Measurements from ENCODE around the gene FAM210B.
A peak's percentile ranks its signal among the peaks of the same experiment; 100 is the strongest.
"Not testable (repeated sequence)": the region's sequence is repeated elsewhere in the genome, so short reads cannot be mapped to it uniquely, and the experiment has no call there.

Gene FAM210B, protein sequence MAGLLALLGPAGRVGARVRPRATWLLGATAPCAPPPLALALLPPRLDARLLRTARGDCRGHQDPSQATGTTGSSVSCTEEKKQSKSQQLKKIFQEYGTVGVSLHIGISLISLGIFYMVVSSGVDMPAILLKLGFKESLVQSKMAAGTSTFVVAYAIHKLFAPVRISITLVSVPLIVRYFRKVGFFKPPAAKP

DNA sequence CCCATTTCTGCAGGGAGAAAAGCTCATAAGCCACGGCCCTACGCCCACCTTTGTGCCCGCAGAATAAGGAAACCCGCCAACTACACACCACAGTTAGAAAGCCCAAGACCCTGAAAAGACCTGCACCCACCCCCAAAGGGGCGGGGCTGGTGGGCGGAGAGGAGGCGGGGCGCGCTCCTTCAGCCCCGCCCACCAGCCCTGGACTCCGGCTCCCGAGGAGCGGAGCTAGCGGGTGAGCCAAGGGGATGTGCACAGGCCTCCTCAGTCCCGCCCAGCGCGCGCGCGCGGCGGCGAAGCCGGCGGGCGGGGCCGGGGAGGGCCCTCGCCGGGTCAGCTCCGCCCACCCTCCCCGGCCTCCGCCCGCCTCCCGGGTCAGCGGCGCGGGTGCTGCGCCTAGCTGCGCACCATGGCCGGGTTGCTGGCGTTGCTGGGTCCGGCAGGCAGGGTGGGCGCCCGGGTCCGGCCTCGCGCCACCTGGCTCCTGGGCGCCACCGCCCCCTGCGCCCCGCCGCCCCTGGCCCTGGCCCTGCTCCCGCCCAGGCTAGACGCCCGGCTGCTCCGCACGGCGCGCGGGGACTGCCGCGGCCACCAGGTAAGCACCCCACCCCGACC is at the start of gene FAM210B:
TSS of gene FAM210B (plus strand) at position 375 of the 612 bp plus-strand sequence. CDS start at position 407, 32 bp downstream.
- DNase-seq: peak; percentile 85 to 88

DNA sequence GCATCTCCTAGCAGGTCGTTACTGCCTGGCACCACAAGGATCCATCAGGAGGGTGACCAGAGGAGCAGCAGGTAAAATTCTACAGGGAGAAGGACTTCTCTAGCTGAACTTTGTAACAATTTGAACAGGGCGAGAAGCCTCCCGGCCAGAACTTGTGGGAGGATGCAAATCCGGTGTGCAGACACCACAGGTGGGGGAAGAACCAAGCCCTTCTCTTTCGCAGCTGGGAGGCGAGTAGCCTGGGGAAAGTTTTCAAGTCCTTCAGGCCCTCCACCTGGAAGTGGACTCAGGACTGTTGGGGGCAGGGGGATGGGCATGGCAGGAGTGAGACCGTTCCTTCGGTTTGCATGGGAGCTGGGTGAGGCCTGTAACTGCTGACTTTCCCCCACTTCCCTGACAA is 42.7 kb upstream of the FAM210B start:
- no peak for DNase-seq

DNA sequence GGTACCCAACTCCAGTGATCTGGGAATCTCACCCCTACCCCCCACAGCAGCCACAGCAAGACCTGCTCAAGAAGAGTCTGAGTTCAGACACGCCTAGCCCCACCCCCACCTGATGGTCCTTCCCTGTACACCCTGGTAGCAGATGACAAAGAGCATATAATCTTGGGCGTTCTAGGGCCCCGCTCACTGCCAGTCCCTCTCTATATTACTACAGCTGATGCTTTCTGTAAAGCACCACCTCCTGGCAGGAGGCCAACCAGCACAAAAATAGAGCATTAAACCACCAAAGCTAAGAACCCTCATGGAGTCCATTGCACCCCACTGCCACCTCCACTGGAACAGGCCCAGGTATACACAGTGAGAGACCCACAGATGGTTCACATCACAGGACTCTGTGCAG is 42.3 kb upstream of the FAM210B start:
- no peak for DNase-seq

DNA sequence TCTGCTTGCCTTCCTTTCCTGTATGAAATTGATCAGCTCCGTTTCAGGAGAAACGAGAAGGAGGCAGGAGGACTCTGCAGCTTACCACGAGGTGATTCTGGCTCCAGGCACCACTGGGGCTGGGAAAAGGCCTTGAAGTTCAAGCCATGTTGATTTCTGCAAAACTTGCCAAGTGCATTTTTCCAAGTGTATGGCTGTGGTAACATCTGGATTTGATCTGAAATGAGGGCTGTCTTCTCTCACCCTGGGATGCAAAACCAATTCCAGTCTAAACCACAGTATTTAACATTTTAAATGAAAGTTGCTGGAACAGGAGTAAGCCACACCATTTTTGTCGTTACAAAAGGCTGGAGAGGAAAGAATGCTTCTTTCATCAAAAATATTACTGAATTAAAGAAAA is 36.1 kb upstream of the FAM210B start:
- DNase-seq: no peak

DNA sequence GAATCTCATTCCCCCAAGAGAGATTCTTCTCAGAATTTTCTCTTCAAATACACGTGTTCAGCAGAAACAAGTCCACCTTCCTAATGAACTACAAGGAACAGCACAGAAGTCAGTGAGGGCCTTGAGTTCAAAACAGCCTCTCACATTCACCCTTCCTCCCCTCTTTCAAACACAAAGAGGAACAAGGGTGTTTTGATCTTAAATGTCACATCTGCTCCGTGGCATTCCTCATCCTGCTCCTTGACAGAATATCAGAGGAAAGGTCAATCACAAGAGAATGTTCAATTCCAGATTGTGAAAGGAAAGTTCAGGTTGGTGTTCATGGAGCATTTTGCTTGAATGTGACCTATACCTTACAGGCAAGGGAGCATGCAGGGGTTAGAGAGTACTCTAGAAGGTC is 35.6 kb upstream of the FAM210B start:
- DNase-seq: no peak

DNA sequence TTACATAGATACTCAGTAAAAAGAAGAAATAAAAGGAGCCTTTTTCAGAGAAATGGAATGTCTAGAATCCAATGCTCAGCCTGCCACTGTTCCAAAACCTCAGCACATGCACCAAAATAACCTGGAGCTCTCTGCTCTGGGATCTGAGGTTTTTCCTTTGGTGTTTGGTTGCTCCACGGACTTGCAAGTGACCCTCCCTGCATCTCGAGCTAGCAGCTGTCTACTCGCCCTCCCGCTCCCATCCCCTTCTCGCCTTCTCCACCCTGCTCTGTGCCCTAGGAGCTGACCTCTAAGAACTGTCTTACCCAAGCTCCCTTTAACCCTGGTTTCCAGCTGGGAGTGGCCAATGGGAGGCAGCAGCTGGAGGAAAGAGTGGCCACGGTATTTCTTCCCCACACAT is 35.1 kb upstream of the FAM210B start:
- no peak for DNase-seq

DNA sequence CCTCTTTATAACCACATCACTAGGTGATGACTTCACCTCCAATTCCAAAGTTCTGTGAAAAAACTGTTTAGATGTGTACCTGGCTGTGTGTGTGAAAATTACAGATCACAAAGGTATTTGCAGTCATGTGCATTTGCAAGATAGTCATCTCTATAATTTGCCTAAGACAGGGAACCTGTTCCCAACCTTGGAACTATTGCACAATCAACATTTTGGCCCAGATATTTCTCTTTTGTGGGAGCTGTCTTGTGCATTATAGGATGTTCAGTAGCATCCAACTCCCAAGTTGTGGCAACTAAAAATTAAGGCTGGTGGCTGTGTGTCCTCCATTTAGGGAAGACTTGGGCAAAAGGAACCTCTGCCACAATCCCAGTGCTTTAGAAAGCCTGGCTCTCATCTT is 34.0 kb upstream of the FAM210B start:
- no peak for DNase-seq

DNA sequence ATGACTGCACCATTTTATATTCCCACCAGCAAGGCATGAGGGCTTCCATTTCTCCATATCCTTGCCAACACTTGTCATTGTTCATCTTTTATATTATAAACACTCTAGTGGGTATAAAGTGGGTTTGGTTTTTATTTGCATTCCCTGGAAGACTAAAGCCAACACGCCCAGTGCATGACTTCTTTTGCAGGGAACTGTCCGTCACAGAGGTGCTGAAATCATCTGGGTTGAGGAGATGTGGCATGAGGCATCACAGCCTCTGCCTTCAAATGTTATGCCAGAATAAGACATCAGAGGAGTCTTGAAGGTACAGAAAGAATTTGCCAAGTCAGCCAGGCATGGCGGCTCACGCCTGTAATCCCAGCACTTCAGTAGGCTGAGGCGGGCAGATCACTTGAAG is 29.9 kb upstream of the FAM210B start:
- DNase-seq: no peak

DNA sequence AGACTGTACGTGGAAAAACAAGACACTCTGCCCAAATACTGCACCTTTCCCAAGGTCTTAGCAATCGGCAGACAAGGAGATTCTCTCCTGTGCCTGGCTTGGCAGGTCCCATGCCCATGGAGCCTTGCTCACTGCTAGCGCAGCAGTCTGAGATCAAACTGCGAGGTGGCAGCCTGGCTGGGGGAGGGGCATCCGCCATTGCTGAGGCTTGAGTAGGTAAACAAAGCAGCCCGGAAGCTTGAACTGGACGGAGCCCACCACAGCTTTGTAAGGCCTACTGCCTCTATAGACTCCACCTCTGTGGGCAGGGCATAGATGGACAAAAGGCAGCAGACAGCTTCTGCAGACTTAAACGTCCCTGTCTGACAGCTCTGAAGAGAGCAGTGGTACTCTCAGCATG is 22.1 kb upstream of the FAM210B start:
- DNase-seq: not testable (repeated sequence)

DNA sequence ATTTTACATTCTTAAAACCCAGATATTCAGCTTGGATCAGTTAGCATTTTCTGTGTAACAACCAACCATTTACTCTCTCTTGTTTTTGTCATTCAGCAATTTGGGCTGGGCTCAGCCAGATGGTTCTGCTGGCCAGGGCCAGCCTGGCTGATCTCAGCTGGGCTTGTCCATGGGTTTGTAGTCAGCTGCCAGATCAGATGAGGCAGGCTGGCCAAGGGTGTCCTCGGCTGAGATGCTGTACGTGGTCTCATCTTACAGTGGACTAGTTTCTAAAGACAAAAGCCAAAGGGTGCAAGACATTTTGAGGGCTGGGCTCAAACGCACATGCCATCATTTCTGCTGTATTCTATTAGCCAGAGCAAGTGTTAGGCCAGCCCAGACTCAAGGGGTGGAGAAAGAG is 16.0 kb upstream of the FAM210B start:
- DNase-seq: no peak

DNA sequence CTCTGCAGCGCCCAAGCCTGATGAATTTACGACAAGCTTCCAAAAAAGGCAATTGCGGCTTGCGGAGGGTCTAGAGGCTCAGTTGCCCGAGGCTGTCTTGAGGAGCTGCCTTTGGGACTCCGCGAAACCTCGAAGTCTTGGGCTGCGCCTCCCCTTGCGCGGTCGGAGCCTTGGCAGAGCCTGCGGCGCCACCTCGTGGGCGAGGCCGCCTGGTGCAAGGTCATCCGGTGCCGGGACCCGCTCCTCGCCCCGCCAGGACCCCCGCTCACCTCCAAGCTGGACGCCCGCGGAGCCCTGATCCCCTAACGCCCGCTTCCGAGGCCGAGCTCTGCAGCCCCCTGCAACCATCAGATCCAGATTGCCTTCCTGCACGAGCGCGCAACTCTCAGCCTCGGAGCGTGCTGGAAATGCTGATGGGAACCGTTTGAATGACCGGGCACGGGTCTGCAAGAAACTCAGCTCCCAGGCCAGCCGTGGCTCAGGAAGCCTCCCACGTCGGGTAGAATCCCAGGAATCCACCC is 14.9 kb upstream of the FAM210B start:
- peak; percentile 20 to 32 for DNase-seq

DNA sequence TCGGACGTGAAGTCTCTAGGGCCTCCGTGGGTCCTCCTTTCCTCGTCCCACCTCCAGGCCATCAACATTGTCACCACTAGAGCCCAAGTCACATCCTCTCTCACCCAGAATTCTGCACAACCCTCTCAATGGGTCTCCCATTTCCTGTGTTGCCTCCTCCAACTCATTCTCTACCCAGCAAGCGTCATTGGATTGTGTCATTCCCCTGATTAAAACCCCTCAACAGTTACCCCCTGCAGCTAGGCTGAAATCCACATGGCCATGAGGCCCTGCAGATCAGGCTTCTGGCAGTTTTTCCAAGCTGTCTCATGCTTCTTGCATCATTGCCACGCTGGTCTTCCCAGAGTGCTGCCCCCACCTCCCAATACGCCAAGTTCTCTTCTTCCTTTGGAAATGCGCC is 12.9 kb upstream of the FAM210B start:
- no peak for DNase-seq

DNA sequence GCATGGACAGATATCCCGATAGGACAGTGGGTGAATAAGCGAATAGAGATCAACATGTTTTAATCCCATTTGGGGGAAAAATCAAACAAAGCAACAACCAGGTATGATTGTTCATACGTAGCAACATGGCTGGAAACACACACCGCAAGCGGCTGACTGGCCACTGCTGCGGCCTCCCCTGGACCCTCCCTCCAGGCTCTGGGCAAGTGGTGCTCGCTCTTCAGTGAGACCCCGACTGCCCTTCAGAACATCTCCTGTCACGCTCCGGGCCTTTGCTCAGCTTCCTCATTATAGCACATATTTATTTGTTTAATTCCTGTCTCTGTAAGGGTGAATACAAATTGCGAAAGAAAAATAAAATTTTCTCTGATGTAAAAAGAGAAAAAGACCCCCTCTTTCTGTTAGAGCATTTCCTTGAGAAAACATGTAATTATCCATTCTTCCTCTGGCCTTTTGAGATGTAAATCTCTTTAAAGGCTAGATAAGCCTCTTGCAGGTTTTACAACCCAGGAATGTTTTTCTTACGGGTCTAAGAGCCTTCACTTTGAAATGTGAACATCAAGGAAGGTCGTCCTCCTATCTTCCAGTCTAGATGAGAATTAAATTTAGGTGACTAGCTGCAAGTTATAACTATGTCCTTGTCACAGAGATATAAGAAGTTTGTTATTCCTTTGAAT is 11.0 kb upstream of the FAM210B start:
- DNase-seq: no peak

DNA sequence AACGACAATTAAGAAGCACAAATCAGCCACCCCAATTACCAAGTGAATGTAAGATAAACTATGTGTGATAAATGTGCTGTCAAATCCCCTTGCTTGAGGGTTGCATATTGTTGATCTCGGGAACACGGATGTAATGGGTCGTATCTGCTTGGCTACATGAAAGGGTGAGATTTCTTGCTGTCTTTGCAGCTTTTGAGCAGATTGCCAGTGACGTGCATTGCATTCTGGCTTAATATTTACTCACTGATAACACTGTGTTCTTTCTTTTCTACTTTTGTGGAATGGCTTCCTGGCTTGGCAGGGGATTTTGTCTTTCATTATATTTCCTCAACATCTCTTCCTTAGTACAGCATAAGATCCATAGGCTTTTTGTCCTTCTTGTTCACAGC is 10.5 kb upstream of the FAM210B start:
- no peak for DNase-seq

DNA sequence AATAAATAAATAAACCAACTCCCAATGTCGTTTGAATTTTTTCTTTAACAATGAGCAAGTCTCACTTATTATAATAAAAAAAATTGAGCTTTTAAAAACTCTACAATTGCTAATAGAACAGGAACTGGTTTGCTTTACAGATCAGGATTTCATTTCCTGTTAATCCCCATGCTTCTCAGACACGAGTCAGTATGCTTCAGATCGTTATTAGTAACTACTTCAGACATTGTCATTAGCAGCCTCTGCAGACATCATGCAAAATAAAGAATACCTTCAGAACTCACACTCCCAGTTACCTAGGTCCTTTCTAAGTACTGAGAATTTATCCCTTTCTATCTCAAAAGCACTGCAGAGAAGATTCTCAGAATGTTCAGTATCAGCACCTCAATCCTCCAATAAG is 10.0 kb upstream of the FAM210B start:
- DNase-seq: peak in 1 of 2 donors; percentile 50

DNA sequence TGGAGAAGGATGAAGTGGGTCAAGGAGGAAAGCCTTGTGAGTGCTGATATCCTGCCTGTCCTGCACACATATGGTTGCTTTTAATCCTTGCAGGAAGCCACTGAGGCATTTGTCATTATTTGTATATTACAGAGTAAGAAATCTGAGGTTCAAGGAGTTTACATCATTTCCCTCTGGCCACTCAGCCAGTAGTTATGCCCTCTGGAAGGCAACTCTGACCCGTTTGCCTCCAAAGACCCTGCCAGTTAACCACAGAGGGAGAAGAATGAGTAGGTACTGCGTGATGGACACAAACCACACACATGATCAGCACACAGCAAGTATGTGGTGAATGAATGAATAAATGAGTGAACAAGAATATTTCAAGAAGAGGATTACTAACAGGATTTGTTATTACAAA is 7.9 kb upstream of the FAM210B start:
- DNase-seq: no peak

DNA sequence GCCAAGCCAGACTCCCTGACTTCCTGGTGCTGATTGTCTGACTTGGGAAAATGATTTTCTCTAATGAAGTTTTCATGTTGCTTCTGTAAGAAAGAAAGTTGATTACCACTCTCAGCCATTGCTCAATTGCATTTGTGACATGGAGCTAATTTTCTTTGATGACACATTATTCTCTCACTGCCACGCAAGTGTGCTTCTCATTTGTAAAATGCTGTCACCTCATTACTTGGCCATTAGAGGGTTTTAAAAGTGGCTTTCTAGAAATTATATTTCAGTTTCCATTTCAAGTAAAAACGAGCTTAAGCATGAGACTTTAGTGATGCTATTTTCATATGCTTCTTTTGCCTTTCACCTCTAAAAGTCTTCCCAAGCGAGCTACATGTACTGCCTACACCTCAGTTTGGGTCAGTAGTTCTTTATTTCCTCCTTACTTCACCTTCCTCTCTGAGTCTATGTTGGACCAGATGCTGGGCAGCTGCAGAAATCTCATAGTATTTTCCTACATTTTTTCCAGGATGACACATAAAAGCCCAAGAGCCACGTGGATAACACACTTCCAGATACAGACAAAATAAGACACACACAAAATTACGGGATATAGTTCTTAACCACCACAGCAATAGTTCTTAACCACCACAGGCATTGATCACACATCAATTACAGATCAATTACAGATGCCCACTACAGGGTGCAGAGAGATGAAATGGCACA is 6.3 kb upstream of the FAM210B start:
- no peak for DNase-seq

DNA sequence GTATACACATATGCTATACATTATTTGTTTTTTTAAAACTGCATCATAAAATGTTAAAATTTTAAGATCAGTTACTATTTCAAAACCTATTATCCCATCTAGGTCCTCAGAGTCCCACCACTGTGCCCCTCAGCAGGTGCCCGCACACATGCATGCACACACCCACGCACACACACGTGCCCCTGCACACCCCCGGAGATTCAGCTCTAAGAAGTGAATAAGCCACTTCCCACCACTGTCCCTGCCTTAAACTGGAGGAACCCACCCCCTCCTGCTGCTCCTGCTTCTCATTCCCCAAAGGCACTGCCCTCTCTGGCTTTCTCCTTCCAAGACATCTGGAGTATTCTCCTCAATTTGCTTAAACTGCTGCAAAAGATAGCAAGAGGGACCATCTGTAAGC is 5.4 kb upstream of the FAM210B start:
- DNase-seq: no peak

DNA sequence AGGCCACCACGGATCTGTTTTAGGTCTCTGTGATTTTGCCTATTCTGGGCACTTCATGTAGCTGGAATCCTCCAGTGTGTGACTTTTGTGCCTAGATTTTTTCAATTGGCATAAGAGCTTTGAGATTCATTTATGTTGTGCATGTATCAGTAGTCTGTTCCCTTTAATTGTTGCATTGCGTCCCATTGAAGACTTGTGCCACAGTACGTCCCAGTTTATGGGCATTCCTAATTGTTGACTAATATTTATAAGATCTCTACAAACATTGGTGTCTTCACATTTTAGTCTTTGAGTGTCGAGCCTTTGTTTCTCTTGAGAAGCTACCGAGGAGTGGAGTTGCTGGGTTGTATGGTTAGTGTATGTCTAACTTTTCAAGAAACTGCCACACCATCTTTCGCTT is 704 bp upstream of the FAM210B start:
- DNase-seq: no peak

DNA sequence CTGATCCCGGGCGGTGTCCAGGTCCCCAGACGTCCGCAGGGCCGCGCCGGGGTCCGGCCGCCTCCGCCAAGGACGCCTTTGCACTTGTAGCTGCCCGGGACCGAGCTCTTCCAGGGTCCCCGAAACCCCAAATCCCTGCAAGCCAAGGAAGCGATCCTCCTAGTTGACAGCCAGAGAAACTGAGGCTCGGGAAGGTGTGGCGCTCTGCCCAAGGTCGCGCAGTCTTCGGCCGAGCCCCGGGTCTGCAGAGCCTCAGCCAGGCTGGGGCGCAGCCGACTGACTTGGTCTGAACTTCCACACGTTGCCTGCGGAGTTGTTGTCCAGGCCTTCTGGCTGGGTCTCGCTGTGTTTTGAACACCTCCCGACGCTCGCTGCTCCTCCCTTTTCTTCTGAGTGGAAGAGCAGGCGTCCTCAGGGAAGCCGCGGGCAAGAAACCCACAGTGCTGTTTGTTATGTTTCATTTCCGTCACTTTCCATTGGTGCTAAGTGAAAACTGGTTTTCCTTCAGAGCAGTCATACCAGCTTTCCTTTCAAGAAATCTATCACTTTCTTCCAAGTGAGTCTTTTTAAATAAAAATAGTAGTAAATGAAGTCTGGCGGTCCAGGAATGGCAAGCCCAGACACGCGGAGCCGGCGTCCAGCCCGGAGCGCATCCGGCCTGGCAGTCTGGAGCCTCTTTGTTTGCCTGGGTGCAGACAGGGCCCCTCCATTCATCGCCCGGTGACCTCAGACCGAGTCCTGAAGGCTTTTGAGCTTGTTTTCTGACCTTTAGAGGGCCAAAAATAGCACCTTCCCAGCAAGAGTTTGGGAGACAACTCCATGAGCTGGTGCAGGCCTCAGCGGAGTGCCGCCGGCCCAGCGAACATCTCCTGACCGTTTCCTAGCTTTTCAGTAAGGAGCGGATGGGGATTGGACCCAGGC is 698 bp downstream of the FAM210B start:
- peak in 1 of 2 donors; percentile 21 for DNase-seq

DNA sequence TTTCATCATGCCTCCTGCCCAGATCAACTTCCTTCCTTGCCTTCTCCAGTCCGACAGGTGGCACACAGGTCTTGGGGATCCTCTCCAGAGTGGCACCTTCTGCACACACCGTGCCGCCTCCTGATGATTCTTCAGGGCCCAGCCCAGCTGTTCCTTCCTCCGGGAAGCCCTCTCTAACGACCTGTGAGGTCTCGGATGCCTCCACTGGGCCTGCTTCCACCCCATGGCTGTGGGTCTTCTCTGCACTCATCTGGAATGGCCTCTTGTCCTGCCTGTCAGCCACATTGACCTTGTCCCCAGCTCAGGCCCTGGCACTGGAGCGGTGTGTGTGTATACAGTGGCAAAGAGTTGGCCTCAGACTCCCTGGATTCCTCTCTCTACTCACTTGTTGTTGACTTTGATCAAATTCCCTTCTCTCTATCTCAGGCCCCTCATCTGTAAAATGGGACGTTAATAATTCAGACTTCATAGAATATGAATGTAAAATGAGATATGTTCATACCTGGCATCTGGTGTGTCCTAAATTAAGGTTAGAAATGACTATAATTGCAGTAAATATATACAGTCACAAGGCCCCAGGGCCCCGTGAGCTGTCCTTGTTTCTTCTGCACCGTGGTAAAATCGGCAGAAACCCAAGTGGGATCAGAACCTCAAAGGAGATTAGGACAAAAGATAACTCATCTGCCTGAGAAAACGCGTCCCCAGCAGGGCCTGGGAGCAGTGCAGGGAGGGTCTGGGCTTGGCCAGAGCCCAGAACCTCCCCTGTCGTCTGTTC is 1.5 kb downstream of the FAM210B start:
- DNase-seq: no peak

DNA sequence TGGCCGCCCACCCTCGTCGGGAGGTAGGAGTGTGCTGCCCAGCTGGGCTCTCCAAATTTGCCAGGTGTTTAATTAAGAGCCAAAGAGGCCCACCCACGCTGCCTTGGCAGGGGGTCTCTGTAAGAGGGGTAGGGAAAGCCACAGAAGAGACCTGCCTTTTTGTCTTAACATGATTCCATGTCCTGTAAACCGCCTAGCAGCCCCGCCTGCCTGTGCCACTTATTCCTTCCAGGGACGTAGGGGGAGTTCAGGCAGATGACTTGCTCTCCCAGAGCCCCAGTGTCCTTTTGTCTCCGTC is 2.1 kb downstream of the FAM210B start:
- DNase-seq: no peak

Measured in inflammatory macrophage treated with lipopolysaccharide for 1 hour (primary cell).